Measurements from ENCODE around the gene SCAF11.

The SCAF11 gene

GRCh38 chr12:45991284-45992249, 1.2 kb upstream of the SCAF11 start:
- TF ChIP-seq, protein P1, sequence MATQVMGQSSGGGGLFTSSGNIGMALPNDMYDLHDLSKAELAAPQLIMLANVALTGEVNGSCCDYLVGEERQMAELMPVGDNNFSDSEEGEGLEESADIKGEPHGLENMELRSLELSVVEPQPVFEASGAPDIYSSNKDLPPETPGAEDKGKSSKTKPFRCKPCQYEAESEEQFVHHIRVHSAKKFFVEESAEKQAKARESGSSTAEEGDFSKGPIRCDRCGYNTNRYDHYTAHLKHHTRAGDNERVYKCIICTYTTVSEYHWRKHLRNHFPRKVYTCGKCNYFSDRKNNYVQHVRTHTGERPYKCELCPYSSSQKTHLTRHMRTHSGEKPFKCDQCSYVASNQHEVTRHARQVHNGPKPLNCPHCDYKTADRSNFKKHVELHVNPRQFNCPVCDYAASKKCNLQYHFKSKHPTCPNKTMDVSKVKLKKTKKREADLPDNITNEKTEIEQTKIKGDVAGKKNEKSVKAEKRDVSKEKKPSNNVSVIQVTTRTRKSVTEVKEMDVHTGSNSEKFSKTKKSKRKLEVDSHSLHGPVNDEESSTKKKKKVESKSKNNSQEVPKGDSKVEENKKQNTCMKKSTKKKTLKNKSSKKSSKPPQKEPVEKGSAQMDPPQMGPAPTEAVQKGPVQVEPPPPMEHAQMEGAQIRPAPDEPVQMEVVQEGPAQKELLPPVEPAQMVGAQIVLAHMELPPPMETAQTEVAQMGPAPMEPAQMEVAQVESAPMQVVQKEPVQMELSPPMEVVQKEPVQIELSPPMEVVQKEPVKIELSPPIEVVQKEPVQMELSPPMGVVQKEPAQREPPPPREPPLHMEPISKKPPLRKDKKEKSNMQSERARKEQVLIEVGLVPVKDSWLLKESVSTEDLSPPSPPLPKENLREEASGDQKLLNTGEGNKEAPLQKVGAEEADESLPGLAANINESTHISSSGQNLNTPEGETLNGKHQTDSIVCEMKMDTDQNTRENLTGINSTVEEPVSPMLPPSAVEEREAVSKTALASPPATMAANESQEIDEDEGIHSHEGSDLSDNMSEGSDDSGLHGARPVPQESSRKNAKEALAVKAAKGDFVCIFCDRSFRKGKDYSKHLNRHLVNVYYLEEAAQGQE (IDR thresholded peaks at IDR 0.05; ENCODE audit: insufficient read depth in 1 of 2, low read depth in 2 of 2, low read length in 2 of 2), result no peak; a peak in 1 of 4 replicates
- TF ChIP-seq TAF1 (IDR thresholded peaks at IDR 0.05; ENCODE audit: borderline replicate concordance, insufficient read depth, low read length) (no peak), POLR2AphosphoS5 (IDR thresholded peaks at IDR 0.05; ENCODE audit: low read depth, low read length) (peak; percentile 74), FOXP2 (optimal IDR thresholded peaks at IDR 0.05; ENCODE audit: borderline replicate concordance, extremely low read depth, extremely low read length, insufficient read depth) (no peak), SIN3A (IDR thresholded peaks at IDR 0.05; ENCODE audit: borderline replicate concordance, insufficient read depth, low read length) (peak; percentile 39; the same call in 1 of the 2 replicates)

- TF ChIP-seq TAF1 (IDR thresholded peaks at IDR 0.05; ENCODE audit: borderline replicate concordance, insufficient read depth, low read length) (no peak; the same call in 1 of the 2 replicates), POLR2AphosphoS5 (IDR thresholded peaks at IDR 0.05; ENCODE audit: low read depth, low read length) (peak; percentile 17)
Measured at GRCh38 chr12:45989721-45990467, 480 bp downstream of the SCAF11 start.

DNA sequence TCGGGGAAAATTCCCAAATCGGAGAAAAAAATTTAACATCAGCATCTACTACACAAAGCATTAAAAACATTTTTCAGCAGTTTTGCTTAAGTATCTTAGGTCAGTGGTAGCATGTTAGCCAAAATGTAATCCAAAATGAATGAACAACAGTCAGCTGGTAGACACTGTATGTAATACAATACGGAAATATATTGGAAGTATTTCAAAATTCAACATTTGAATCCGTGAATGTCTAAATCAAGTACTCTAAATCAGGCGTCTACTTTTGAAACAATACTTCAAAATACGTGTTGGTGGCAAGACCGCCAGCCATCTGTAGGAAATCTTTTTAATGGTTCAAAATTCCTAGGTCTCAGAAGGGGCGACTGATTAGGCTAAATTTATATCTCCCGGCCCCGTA, 1.1 kb downstream of the SCAF11 start:
- TF ChIP-seq TAF1 (IDR thresholded peaks at IDR 0.05; ENCODE audit: borderline replicate concordance, insufficient read depth, low read length) (no peak), POLR2AphosphoS5 (IDR thresholded peaks at IDR 0.05; ENCODE audit: low read depth, low read length) (no peak), FOXP2 (optimal IDR thresholded peaks at IDR 0.05; ENCODE audit: borderline replicate concordance, extremely low read depth, extremely low read length, insufficient read depth) (no peak), SIN3A (IDR thresholded peaks at IDR 0.05; ENCODE audit: borderline replicate concordance, insufficient read depth, low read length) (no peak)
- TF ChIP-seq, protein P1 (IDR thresholded peaks at IDR 0.05; ENCODE audit: insufficient read depth in 1 of 2, low read depth in 2 of 2, low read length in 2 of 2), result no peak

GRCh38 chr12:45988264-45988663, 2.1 kb downstream of the SCAF11 start:
- TF ChIP-seq POLR2AphosphoS5 (IDR thresholded peaks at IDR 0.05; ENCODE audit: low read depth, low read length), result no peak
- no peak for TF ChIP-seq FOXP2 (optimal IDR thresholded peaks at IDR 0.05; ENCODE audit: borderline replicate concordance, extremely low read depth, extremely low read length, insufficient read depth)
- no peak for TF ChIP-seq SIN3A (IDR thresholded peaks at IDR 0.05; ENCODE audit: borderline replicate concordance, insufficient read depth, low read length)
- TF ChIP-seq TAF1 (IDR thresholded peaks at IDR 0.05; ENCODE audit: borderline replicate concordance, insufficient read depth, low read length), result no peak
- TF ChIP-seq, protein P1 (IDR thresholded peaks at IDR 0.05; ENCODE audit: insufficient read depth in 1 of 2, low read depth in 2 of 2, low read length in 2 of 2), result no peak

DNA sequence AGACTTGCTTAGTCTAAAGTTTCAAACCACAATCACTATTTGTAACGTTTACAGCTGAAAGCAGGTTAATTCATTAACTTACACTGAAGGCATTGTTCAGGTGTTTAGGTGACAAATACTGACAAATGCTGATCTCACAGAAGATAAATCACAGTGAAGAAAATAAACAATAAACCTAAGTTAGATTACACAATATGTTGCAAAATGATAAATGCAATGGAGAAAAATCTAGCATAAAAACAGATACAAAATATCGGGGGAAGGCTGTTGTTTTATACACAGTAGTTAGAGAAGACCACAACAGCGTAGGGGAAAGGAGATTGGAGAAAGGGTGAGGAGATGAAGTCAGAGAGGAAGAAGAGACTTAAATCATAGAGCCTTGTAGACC, 3.0 kb downstream of the SCAF11 start:
- TF ChIP-seq SIN3A (IDR thresholded peaks at IDR 0.05; ENCODE audit: borderline replicate concordance, insufficient read depth, low read length) (no peak), FOXP2 (optimal IDR thresholded peaks at IDR 0.05; ENCODE audit: borderline replicate concordance, extremely low read depth, extremely low read length, insufficient read depth) (no peak), POLR2AphosphoS5 (IDR thresholded peaks at IDR 0.05; ENCODE audit: low read depth, low read length) (no peak), TAF1 (IDR thresholded peaks at IDR 0.05; ENCODE audit: borderline replicate concordance, insufficient read depth, low read length) (no peak)
- TF ChIP-seq, protein P1 (IDR thresholded peaks at IDR 0.05; ENCODE audit: insufficient read depth in 1 of 2, low read depth in 2 of 2, low read length in 2 of 2), result no peak
